Sigmoid colon (tissue), 7 donors: ENCODE data around the gene MIOS. TPM values are rescaled to one million over a fixed set of nuclear protein-coding genes. Genes with fewer than 3 reads are reported as not detected.

ENCODE experiments used
- DNase-seq: peaks from one replicate; pipeline ENCODE4 v3.0.0-alpha.2; 2019
- H3K27ac ChIP-seq, 4 donors: fragments of 200-600 bp; sonication (generic); one replicate each; pipeline ENCODE4 v1.5.1; 2016 to 2019; ENCODE audit warnings: mild to moderate bottlenecking in 1 of 4
- H3K27me3 ChIP-seq, 3 donors: fragments of 200-600 bp; sonication (generic); one replicate each; pipeline ENCODE4 v1.5.1; 2019; ENCODE audit warnings: mild to moderate bottlenecking in 1 of 3
- H3K36me3 ChIP-seq, 4 donors: fragments of 200-600 bp; sonication (generic); one replicate each; pipeline ENCODE4 v1.5.1; 2016 to 2019
- H3K4me1 ChIP-seq, 4 donors: fragments of 200-600 bp; sonication (generic); one replicate each; pipeline ENCODE4 v1.5.1; 2017 to 2019
- H3K4me3 ChIP-seq, 4 donors: fragments of 200-600 bp; sonication (generic); one replicate each; pipeline ENCODE4 v1.5.1; 2017 to 2019; ENCODE audit warnings: mild to moderate bottlenecking in 2 of 4, moderate library complexity in 1 of 4
- H3K9me3 ChIP-seq, 4 donors: fragments of 200-600 bp in 3 of 4; sonication (generic) in 3 of 4; one replicate each; pipeline versions ENCODE4 v1.5.1 to v1.6.1; 2013 to 2019
- EP300 ChIP-seq, 4 donors: sonication (generic); formaldehyde crosslinking; IDR thresholded peaks; one replicate each; pipeline ENCODE4 v1.6.1; 2017; ENCODE audit warnings: antibody characterized with exemption in 4 of 4
- POLR2A ChIP-seq, 2 donors: fragments of 450-650 bp; IDR thresholded peaks; one replicate each; pipeline ENCODE4 v1.6.1; 2016; ENCODE audit warnings: antibody characterized with exemption in 2 of 2, mild to moderate bottlenecking in 2 of 2, moderate library complexity in 2 of 2
- POLR2AphosphoS5 ChIP-seq, 4 donors: sonication (generic); formaldehyde crosslinking; IDR thresholded peaks; one replicate each; pipeline ENCODE4 v1.6.1; 2017; ENCODE audit warnings: antibody characterized with exemption in 4 of 4
- WGBS, 2 donors: extraction: QIAGEN DNeasy Blood & Tissue Kit; methylation state at CpG; one replicate each; pipeline ENCODE4 v1.1.7; 2013; 5-methylcytosine and 5-hydroxymethylcytosine counted together
- intact Hi-C: fragments of 100-400 bp; cut with DNase I; formaldehyde crosslinking; loops from one replicate; pipeline ENCODE4 v1.15.1; 2023
- polyA plus RNA-seq, 3 donors: library from polyadenylated mRNA; stranded (reverse); fragments of 200-250 nt; gene quantifications; one replicate each; pipeline ENCODE4 v1.2.3, GENCODE V29; 2013
- total RNA-seq, 4 donors: library from RNA; depleted of rRNA; stranded (reverse); fragments of >200 nt; gene quantifications; one replicate each; pipeline ENCODE4 v1.1.0, GENCODE V29; 2016
- TF ChIP-seq, protein P1 (sequence below), 4 experiments: fragments of 450-650 bp in 3 of 4; fragments of 200-600 bp in 1 of 4; IDR thresholded peaks; one replicate each; pipeline ENCODE4 v1.5.1; 2016 to 2019; ENCODE audit warnings: antibody characterized with exemption in 4 of 4, mild to moderate bottlenecking in 3 of 4, moderate library complexity in 2 of 4
- donor health status: healthy with polysubstance abuse.
- donor health status: Bipolar disorder and iron deficiency.
- donor health status: healthy.

MIOS gene
- total and polyA plus RNA-seq, 7 donors: 11.3 to 40.3 (median 20.8) TPM

DNA sequence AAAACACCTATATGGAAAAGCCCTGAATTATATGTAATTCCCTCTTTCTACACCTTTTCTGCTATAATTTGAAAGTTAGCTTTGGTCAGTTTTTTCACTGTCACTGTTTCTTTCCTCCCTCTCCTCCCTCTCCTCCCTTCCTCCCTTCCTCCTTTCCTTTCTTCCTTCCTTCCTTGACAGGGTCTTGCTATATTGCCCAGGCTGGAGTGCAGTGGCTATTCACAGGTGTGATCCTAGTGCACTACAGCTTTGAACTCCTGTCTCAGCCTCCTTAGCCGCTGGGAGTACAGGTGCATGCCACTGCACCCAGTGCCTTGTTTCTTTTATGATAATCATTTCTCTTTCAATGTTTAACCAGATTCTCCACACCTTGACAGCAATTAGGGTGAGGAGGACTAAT is 51.7 kb downstream of the MIOS start:
- H3K27ac ChIP-seq: no peak overlapping the region
- TF ChIP-seq, protein P1, sequence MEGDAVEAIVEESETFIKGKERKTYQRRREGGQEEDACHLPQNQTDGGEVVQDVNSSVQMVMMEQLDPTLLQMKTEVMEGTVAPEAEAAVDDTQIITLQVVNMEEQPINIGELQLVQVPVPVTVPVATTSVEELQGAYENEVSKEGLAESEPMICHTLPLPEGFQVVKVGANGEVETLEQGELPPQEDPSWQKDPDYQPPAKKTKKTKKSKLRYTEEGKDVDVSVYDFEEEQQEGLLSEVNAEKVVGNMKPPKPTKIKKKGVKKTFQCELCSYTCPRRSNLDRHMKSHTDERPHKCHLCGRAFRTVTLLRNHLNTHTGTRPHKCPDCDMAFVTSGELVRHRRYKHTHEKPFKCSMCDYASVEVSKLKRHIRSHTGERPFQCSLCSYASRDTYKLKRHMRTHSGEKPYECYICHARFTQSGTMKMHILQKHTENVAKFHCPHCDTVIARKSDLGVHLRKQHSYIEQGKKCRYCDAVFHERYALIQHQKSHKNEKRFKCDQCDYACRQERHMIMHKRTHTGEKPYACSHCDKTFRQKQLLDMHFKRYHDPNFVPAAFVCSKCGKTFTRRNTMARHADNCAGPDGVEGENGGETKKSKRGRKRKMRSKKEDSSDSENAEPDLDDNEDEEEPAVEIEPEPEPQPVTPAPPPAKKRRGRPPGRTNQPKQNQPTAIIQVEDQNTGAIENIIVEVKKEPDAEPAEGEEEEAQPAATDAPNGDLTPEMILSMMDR (IDR thresholded peaks at IDR 0.05): no peak
- TF ChIP-seq EP300 (IDR thresholded peaks at IDR 0.05) (no peak), POLR2AphosphoS5 (IDR thresholded peaks at IDR 0.05) (no peak), POLR2A (IDR thresholded peaks at IDR 0.05) (no peak)
- intact Hi-C loops: no loop called here
- no peak for DNase-seq
- no peaks in the 10 kb centered on the region for H3K36me3 ChIP-seq
- H3K9me3 ChIP-seq: no peaks in the 10 kb centered on the region
- H3K4me1 ChIP-seq: no peaks in the 10 kb centered on the region
- 27 to 76% methylated on average over 1 of the region's 1 CpG for WGBS, 2 donors
- H3K4me3 ChIP-seq: no peak overlapping the region
- no peaks in the 10 kb centered on the region for H3K27me3 ChIP-seq

GRCh38 chr7:7620236-7620635 is 53.6 kb downstream of the MIOS start:
- H3K27me3 ChIP-seq: no peaks in the 10 kb centered on the region
- intact Hi-C loops: no loop called here
- no peaks in the 10 kb centered on the region for H3K36me3 ChIP-seq
- no peaks in the 10 kb centered on the region for H3K4me1 ChIP-seq
- H3K27ac ChIP-seq: no peak overlapping the region
- no peak for TF ChIP-seq POLR2A (IDR thresholded peaks at IDR 0.05)
- no peak for TF ChIP-seq POLR2AphosphoS5 (IDR thresholded peaks at IDR 0.05)
- TF ChIP-seq, protein P1 (IDR thresholded peaks at IDR 0.05): no peak
- no peak for TF ChIP-seq EP300 (IDR thresholded peaks at IDR 0.05)
- WGBS, 2 donors: 91 to 93% methylated on average over 1 of the region's 1 CpG
- no peak for DNase-seq
- H3K9me3 ChIP-seq: no peaks in the 10 kb centered on the region
- no peak overlapping the region for H3K4me3 ChIP-seq

DNA sequence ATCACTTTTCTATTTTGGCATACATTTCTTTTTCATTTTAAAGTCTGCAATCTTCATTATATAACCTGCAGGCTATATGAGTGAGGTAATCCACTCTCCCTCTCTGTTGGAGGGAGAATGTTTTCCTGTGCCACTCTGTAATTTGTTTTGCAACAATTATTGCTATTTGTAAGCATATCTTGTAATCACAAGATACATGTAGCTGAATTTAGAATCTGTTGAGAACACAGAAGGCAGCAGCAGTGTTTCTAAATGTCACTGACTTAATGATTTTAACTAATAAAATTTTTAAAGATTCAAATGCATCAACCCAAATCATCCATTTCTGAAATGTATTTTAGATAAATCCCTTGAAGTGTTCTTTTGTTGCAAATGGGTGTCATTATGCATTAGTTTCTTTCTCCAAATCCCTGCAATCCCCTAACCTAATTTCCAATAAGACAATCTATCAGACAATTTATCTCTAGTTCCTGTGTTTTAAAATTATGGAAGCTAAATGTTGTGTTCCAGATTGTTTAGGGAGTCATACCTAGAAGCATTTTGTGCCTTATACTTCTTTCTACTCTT is 54.0 kb downstream of the MIOS start:
- TF ChIP-seq, protein P1 (IDR thresholded peaks at IDR 0.05): no peak
- TF ChIP-seq POLR2AphosphoS5 (IDR thresholded peaks at IDR 0.05) (no peak), POLR2A (IDR thresholded peaks at IDR 0.05) (no peak), EP300 (IDR thresholded peaks at IDR 0.05) (no peak)
- no peaks in the 10 kb centered on the region for H3K36me3 ChIP-seq
- intact Hi-C loops: no loop called here
- H3K4me3 ChIP-seq: no peak overlapping the region
- no peaks in the 10 kb centered on the region for H3K27me3 ChIP-seq
- H3K9me3 ChIP-seq: no peaks in the 10 kb centered on the region
- no peaks in the 10 kb centered on the region for H3K4me1 ChIP-seq
- no peak for DNase-seq
- H3K27ac ChIP-seq: no peak overlapping the region

DNA sequence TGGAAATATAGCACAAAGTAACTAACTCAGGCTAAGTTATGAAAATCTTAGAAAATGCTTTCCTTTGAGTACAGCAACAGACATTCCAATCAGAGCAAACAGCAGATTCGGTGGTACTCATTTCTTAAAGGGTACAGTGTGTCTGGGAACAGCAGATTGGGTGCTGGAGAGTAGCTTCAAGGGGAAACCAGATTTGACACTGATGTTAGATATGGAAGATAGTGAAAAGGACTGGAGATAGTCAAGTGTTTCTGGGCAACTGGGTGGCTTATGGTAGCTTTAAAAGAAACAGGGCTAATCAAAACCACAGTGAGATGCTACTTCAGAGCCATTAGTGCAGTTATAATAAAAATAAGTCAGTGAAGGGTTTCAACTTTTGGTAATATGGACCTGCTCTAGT is 61.8 kb downstream of the MIOS start:
- H3K9me3 ChIP-seq: peaks cover 0 to 3% (median 1%) of the 10 kb centered on the region in 4 donors
- H3K4me3 ChIP-seq: no peak overlapping the region
- intact Hi-C loops: no loop called here
- TF ChIP-seq POLR2AphosphoS5 (IDR thresholded peaks at IDR 0.05) (no peak), EP300 (IDR thresholded peaks at IDR 0.05) (no peak), POLR2A (IDR thresholded peaks at IDR 0.05) (no peak)
- TF ChIP-seq, protein P1 (IDR thresholded peaks at IDR 0.05): no peak
- no peaks in the 10 kb centered on the region for H3K36me3 ChIP-seq
- DNase-seq: no peak
- no peaks in the 10 kb centered on the region for H3K4me1 ChIP-seq
- H3K27me3 ChIP-seq: no peaks in the 10 kb centered on the region
- no peak overlapping the region for H3K27ac ChIP-seq
- 87 to 96% methylated on average over 1 of the region's 1 CpG for WGBS, 2 donors
